ENCODE results near the gene SLC38A9. TPM values are rescaled to one million over a fixed set of nuclear protein-coding genes. Genes with fewer than 3 reads are reported as not detected.

The SLC38A9 gene
- total and polyA plus RNA-seq, 9 of the 15 experiments (the other 6 are each of a cell fraction or from before 2014, with no cell fraction given), result 14.0 to 34.5 (median 20.7) TPM

GRCh38 chr5:55715519-55716078 lies 3.5 kb upstream of the SLC38A9 start:
- no peaks in the 10 kb centered on the region for H4K20me1 ChIP-seq (replicated peaks; ENCODE audit: control insufficient read depth, insufficient read depth, low read length)
- in situ Hi-C loops (cut with MboI), result no loop called here
- no peak overlapping the region for H2AFZ ChIP-seq (ENCODE audit: low read depth, low read length)
- H3K4me3 ChIP-seq, result no peak overlapping the region
- BruUV-seq (replicated peaks), result no TSS peak
- ChIA-PET CTCF (ENCODE audit: low intra/inter-chr PET ratio) (no interaction called here), POLR2A (interaction anchor here (0.7 kb wide), 1 partner anchor 1700 kb away, joined by 3 read pairs; no protein-coding TSS in a partner anchor)
- H3K79me2 ChIP-seq (ENCODE audit: control insufficient read depth, insufficient read depth, low read length), result peaks cover 10% of the 10 kb centered on the region
- DNase-seq (ENCODE audit: extremely low read depth in 1 of 4, low spot score in 3 of 4) (no peak), FAIRE-seq (no peak), ATAC-seq (no peak)
- no peak overlapping the region for H3K9ac ChIP-seq (ENCODE audit: insufficient read depth in 1 of 2, low read depth in 2 of 2, low read length in 2 of 2)
- H3K9me3 ChIP-seq (replicated peaks; ENCODE audit: control insufficient read depth, insufficient read depth, low read depth, low read length), result no peaks in the 10 kb centered on the region
- peaks cover 0 to 11% of the 10 kb centered on the region in 2 experiments; a peak in 4 of 5 replicates for H3K4me1 ChIP-seq (replicated peaks in 1 of 2; ENCODE audit: control insufficient read depth in 2 of 2, insufficient read depth in 2 of 2, low read length in 2 of 2)
- no peak overlapping the region for H3K27ac ChIP-seq (ENCODE audit: extremely low read depth, low read depth, low read length)
- H3K36me3 ChIP-seq (ENCODE audit: control insufficient read depth, insufficient read depth, low read length), result no peaks in the 10 kb centered on the region
- H3K27me3 ChIP-seq (ENCODE audit: control insufficient read depth in 2 of 2, insufficient read depth in 2 of 2, low read length in 2 of 2), result no peaks in the 10 kb centered on the region
- no peak overlapping the region for H3K4me2 ChIP-seq (ENCODE audit: insufficient read depth, low read length)
- intact Hi-C loops (cut with micrococcal nuclease), result no loop called here
- no peaks in the 10 kb centered on the region for H3K9me1 ChIP-seq (ENCODE audit: control insufficient read depth, insufficient read depth, low read length)
- 28% methylated on average over 6 of the region's 6 CpGs for WGBS (ENCODE audit: insufficient coverage, low coverage, missing lambda C conversion rate)
- TF ChIP-seq ZNF280A (IDR thresholded peaks at IDR 0.05; ENCODE audit: low read depth, partially characterized antibody), result peak; percentile 26
- no peak for TF ChIP-seq HES1 (IDR thresholded peaks at IDR 0.05; ENCODE audit: low read depth)
- TF ChIP-seq CBX3 (IDR thresholded peaks at IDR 0.05; ENCODE audit: borderline replicate concordance in 1 of 2, low read length in 2 of 2), result 0 out of 3 replicates have a peak, but pooled peaks of 1 of the 2 experiments have one; percentile 60
- TF ChIP-seq NFIX (CRISPR knock-in tag; IDR thresholded peaks at IDR 0.05; ENCODE audit: low read depth), result no peak
- TF ChIP-seq TRIM28 (IDR thresholded peaks at IDR 0.05), result 0 out of 2 replicates have a peak, but pooled peaks have one; percentile 49
- no peak for TF ChIP-seq CEBPZ (IDR thresholded peaks at IDR 0.05; ENCODE audit: borderline replicate concordance, low read depth, low read length)
- no peak for TF ChIP-seq UBTF (IDR thresholded peaks at IDR 0.05; ENCODE audit: borderline replicate concordance in 1 of 2, low read depth in 2 of 2, low read length in 2 of 2)
- TF ChIP-seq NCOA4 (IDR thresholded peaks at IDR 0.05; ENCODE audit: partially characterized antibody), result no peak
